ENCODE measurements around the gene LITAF. TPM values are rescaled to one million over a fixed set of nuclear protein-coding genes. Genes with fewer than 3 reads are reported as not detected.
A peak's percentile ranks its signal among the peaks of the same experiment; 100 is the strongest.

Gene LITAF
- total RNA-seq, 1 experiment from 2014 or later = 84.2 TPM

DNA sequence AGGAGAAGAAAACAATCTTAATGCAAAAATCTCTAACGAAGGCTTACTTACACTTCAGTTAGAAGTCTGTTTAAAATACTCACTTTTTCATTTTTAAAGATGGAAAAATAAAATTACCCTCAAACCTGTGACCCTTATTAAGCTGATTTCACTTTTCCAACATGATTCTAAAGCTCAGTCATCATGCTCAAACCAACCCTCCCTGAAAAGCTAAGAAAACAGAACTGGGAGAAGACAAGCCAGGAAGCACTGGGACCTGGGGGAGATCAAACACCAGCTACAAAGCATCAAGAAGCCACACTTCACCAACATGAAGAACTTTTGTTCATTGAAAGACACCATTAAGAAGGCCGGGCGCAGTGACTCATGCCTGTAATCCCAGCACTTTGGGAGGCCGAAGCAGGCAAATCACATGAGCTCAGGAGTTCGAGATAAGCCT is 88.8 kb downstream of the LITAF start:
- peak overlapping the region; percentile 61 for H3K9ac ChIP-seq (ENCODE audit: low read length)
- H3K27ac ChIP-seq (ENCODE audit: low read depth, low read length) = peak overlapping the region; percentile 87
- DNase-seq (ENCODE audit: low read depth, low spot score) (peak; percentile 92), ATAC-seq (peak; percentile 57)
- H3K4me2 ChIP-seq (ENCODE audit: low read length) = peak overlapping the region; percentile 81
- CTCF ChIA-PET = interaction anchor here (0.9 to 2.2 kb wide), 4 partner anchors 8 to 91 kb away, joined by 3 to 13 read pairs (median 7); no protein-coding TSS in a partner anchor
- TSS peak; percentile 79 for BruUV-seq (replicated peaks)
- H3K4me3 ChIP-seq (replicated peaks in 1 of 2; ENCODE audit: low read depth in 1 of 2, low read length in 2 of 2) = peak overlapping the region in 1 of 2 experiments; percentile 39; a peak in 1 of 4 replicates
- H2AFZ ChIP-seq (ENCODE audit: low read depth, low read length, poor library complexity, severe bottlenecking) = no peak overlapping the region
- no peaks in the 10 kb centered on the region for H4K20me1 ChIP-seq (ENCODE audit: insufficient read depth)
- RAD21 ChIA-PET (ENCODE audit: low non-redundant PET in 1 of 2, low total read pairs in 2 of 2, uncharacterized antibody in 2 of 2, unreplicated experiment in 2 of 2) = interaction anchor here (0.6 to 1.2 kb wide), 2 partner anchors 34 kb away, joined by 3 read pairs; no protein-coding TSS in a partner anchor
- H3K9me3 ChIP-seq (ENCODE audit: control insufficient read depth in 1 of 2, insufficient read depth in 1 of 2, low read depth in 1 of 2, low read length in 2 of 2) = no peaks in the 10 kb centered on the region
- POLR2A ChIA-PET = interaction anchor here (1.4 kb wide), 1 partner anchor 242 kb away, joined by 4 read pairs; the partner anchor contains the start of gene SOCS1
- intact Hi-C loops (cut with micrococcal nuclease) = no loop called here
- no peaks in the 10 kb centered on the region for H3K9me2 ChIP-seq (ENCODE audit: insufficient read depth)
- H3K36me3 ChIP-seq (ENCODE audit: control insufficient read depth in 1 of 2, insufficient read depth in 2 of 2, low read length in 2 of 2) = no peaks in the 10 kb centered on the region
- H3K27me3 ChIP-seq (ENCODE audit: insufficient read depth, low read length) = no peaks in the 10 kb centered on the region
- peaks cover 46 to 68% of the 10 kb centered on the region in 2 experiments for H3K4me1 ChIP-seq (ENCODE audit: control insufficient read depth in 1 of 2, insufficient read depth in 2 of 2, low read length in 2 of 2)
- no peaks in the 10 kb centered on the region for H3K79me2 ChIP-seq (ENCODE audit: insufficient read depth, low read length)
- TF ChIP-seq RAD21 (IDR thresholded peaks at IDR 0.05; ENCODE audit: low read depth) (no peak), CEBPB (IDR thresholded peaks at IDR 0.05; ENCODE audit: low read depth) (no peak), SP1 (IDR thresholded peaks at IDR 0.05; ENCODE audit: low read depth) (peak; percentile 63), SIN3A (IDR thresholded peaks at IDR 0.05; ENCODE audit: low read depth) (no peak), POLR2AphosphoS5 (IDR thresholded peaks at IDR 0.05; ENCODE audit: low read depth, low read length) (peak; percentile 32; the same call in 1 of the 2 replicates), POLR2A (IDR thresholded peaks at IDR 0.05; ENCODE audit: borderline replicate concordance, extremely low read depth, insufficient read depth, insufficient read length) (peak; percentile 34), ELF1 (IDR thresholded peaks at IDR 0.05; ENCODE audit: borderline replicate concordance, low read depth) (no peak), ZNF274 (IDR thresholded peaks at IDR 0.05; ENCODE audit: low read depth, low read length) (no peak), EZH2phosphoT487 (IDR thresholded peaks at IDR 0.05; ENCODE audit: borderline replicate concordance) (no peak), EGR1 (IDR thresholded peaks at IDR 0.05; ENCODE audit: low read depth) (no peak), REST (IDR thresholded peaks at IDR 0.05; ENCODE audit: low read depth) (no peak), TCF7L2 (IDR thresholded peaks at IDR 0.05; ENCODE audit: borderline replicate concordance, extremely low read depth, insufficient read depth, insufficient read length) (peak; percentile 95), EZH2 (IDR thresholded peaks at IDR 0.05) (no peak), JUND (IDR thresholded peaks at IDR 0.05) (peak; percentile 76), CTCF (IDR thresholded peaks at IDR 0.05 in 2 of 3, conservative IDR thresholded peaks at IDR 0.05 in 1 of 3; ENCODE audit: borderline replicate concordance in 1 of 3, insufficient read depth in 1 of 3, low read depth in 2 of 3, low read length in 2 of 3) (no peak), FOSL1 (IDR thresholded peaks at IDR 0.05; ENCODE audit: low read depth) (peak; percentile 71), CBX3 (IDR thresholded peaks at IDR 0.05; ENCODE audit: low read depth) (peak; percentile 68), SRF (IDR thresholded peaks at IDR 0.05; ENCODE audit: low read depth) (no peak)
- TF ChIP-seq, protein P1, sequence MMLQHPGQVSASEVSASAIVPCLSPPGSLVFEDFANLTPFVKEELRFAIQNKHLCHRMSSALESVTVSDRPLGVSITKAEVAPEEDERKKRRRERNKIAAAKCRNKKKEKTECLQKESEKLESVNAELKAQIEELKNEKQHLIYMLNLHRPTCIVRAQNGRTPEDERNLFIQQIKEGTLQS (IDR thresholded peaks at IDR 0.05) = no peak
- TF ChIP-seq, protein P2, sequence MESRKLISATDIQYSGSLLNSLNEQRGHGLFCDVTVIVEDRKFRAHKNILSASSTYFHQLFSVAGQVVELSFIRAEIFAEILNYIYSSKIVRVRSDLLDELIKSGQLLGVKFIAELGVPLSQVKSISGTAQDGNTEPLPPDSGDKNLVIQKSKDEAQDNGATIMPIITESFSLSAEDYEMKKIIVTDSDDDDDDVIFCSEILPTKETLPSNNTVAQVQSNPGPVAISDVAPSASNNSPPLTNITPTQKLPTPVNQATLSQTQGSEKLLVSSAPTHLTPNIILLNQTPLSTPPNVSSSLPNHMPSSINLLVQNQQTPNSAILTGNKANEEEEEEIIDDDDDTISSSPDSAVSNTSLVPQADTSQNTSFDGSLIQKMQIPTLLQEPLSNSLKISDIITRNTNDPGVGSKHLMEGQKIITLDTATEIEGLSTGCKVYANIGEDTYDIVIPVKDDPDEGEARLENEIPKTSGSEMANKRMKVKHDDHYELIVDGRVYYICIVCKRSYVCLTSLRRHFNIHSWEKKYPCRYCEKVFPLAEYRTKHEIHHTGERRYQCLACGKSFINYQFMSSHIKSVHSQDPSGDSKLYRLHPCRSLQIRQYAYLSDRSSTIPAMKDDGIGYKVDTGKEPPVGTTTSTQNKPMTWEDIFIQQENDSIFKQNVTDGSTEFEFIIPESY (IDR thresholded peaks at IDR 0.05; ENCODE audit: extremely low read depth, insufficient replicate concordance, low read length) = no peak
- TF ChIP-seq, protein P3, sequence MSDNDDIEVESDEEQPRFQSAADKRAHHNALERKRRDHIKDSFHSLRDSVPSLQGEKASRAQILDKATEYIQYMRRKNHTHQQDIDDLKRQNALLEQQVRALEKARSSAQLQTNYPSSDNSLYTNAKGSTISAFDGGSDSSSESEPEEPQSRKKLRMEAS (IDR thresholded peaks at IDR 0.05) = no peak; the same call in 1 of the 2 replicates

All from HCT116 (cell line).